Measurements from ENCODE around the gene SOCS4. TPM values are rescaled to one million over a fixed set of nuclear protein-coding genes. Genes with fewer than 3 reads are reported as not detected.

SOCS4 gene
- total RNA-seq, 2 experiments from 2014 or later = 19.5 to 20.7 TPM

GRCh38 chr14:55052269-55052930 is 25.4 kb downstream of the SOCS4 start:
- H3K27me3 Mint-ChIP-seq = no peaks in the 10 kb centered on the region
- peak overlapping the region; percentile 91 for H3K4me3 ChIP-seq (ENCODE audit: low read length)
- no peaks in the 10 kb centered on the region for H3K9me3 Mint-ChIP-seq
- intact Hi-C loops (cut with DNase I, micrococcal nuclease) = loop anchor here in 1 of 2 experiments (2.0 to 10.0 kb wide), 6 partner anchors 148 to 655 kb away; partner anchors contain the start of genes ATG14, CDKN3 and GCH1
- POLR2A ChIA-PET = interaction anchor here (1.0 to 3.2 kb wide), 14 partner anchors 10 to 1096 kb away, joined by 3 to 58 read pairs (median 8); partner anchors contain the start of genes BMP4, FBXO34, GCH1 and SOCS4
- peaks cover 5% of the 10 kb centered on the region for H3K36me3 ChIP-seq (ENCODE audit: insufficient read depth, low read length)
- no peak for ATAC-seq (ENCODE audit: poor library complexity)
- peaks cover 52% of the 10 kb centered on the region for H3K4me1 Mint-ChIP-seq (ENCODE audit: low read depth)
- H3K27ac ChIP-seq (ENCODE audit: low read depth in 1 of 2, low read length in 2 of 2) = peak overlapping the region; percentile 98 to 99
- no peaks in the 10 kb centered on the region for H3K9me3 ChIP-seq (ENCODE audit: control insufficient read depth in 1 of 2, insufficient read depth in 1 of 2, low read length in 2 of 2)
- TF ChIP-seq, protein P1, sequence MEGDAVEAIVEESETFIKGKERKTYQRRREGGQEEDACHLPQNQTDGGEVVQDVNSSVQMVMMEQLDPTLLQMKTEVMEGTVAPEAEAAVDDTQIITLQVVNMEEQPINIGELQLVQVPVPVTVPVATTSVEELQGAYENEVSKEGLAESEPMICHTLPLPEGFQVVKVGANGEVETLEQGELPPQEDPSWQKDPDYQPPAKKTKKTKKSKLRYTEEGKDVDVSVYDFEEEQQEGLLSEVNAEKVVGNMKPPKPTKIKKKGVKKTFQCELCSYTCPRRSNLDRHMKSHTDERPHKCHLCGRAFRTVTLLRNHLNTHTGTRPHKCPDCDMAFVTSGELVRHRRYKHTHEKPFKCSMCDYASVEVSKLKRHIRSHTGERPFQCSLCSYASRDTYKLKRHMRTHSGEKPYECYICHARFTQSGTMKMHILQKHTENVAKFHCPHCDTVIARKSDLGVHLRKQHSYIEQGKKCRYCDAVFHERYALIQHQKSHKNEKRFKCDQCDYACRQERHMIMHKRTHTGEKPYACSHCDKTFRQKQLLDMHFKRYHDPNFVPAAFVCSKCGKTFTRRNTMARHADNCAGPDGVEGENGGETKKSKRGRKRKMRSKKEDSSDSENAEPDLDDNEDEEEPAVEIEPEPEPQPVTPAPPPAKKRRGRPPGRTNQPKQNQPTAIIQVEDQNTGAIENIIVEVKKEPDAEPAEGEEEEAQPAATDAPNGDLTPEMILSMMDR (IDR thresholded peaks at IDR 0.05) = no peak
- H3K36me3 Mint-ChIP-seq (ENCODE audit: low read depth) = peaks cover 57% of the 10 kb centered on the region
- H3K27me3 ChIP-seq (ENCODE audit: control insufficient read depth in 1 of 2, insufficient read depth in 2 of 2, low read length in 2 of 2) = no peaks in the 10 kb centered on the region
- CTCF ChIA-PET = interaction anchor here (0.5 to 3.3 kb wide), 16 partner anchors 9 to 534 kb away, joined by 3 to 55 read pairs (median 5); partner anchors contain the start of genes LGALS3, SOCS4 and WDHD1
- peak overlapping the region; percentile 96 for H3K27ac Mint-ChIP-seq
- peaks cover 27% of the 10 kb centered on the region for H3K4me1 ChIP-seq (ENCODE audit: insufficient read depth, low read length)
- peak overlapping the region; percentile 95 for H3K4me3 Mint-ChIP-seq
- no peak for DNase-seq

- no peaks in the 10 kb centered on the region for H3K9me3 Mint-ChIP-seq
- intact Hi-C loops (cut with DNase I, micrococcal nuclease) = loop anchor here in 1 of 2 experiments (2.0 to 10.0 kb wide), 6 partner anchors 148 to 656 kb away; partner anchors contain the start of genes ATG14, CDKN3 and GCH1
- Histone ChIP-seq H3K27ac (ENCODE audit: low read depth in 1 of 2, low read length in 2 of 2) (peak overlapping the region in 1 of 2 donors; percentile 99), H3K4me3 (ENCODE audit: low read length) (no peak overlapping the region), H3K27me3 (ENCODE audit: control insufficient read depth in 1 of 2, insufficient read depth in 2 of 2, low read length in 2 of 2) (no peaks in the 10 kb centered on the region), H3K36me3 (ENCODE audit: insufficient read depth, low read length) (peaks cover 12% of the 10 kb centered on the region), H3K4me1 (ENCODE audit: insufficient read depth, low read length) (peaks cover 27% of the 10 kb centered on the region), H3K9me3 (ENCODE audit: control insufficient read depth in 1 of 2, insufficient read depth in 1 of 2, low read length in 2 of 2) (no peaks in the 10 kb centered on the region)
- H3K27me3 Mint-ChIP-seq = no peaks in the 10 kb centered on the region
- H3K36me3 Mint-ChIP-seq (ENCODE audit: low read depth) = peaks cover 61% of the 10 kb centered on the region
- peak overlapping the region; percentile 95 for H3K4me3 Mint-ChIP-seq
- TF ChIP-seq, protein P1 (IDR thresholded peaks at IDR 0.05) = no peak
- POLR2A ChIA-PET = interaction anchor here (2.5 to 3.2 kb wide), 3 partner anchors 13 to 26 kb away, joined by 10 to 58 read pairs (median 42); partner anchors contain the start of genes SOCS4 and WDHD1
- peak overlapping the region; percentile 96 for H3K27ac Mint-ChIP-seq
- DNase-seq = no peak
- CTCF ChIA-PET = interaction anchor here (0.7 to 3.3 kb wide), 2 partner anchors 26 to 28 kb away, joined by 3 to 55 read pairs; partner anchors contain the start of genes SOCS4 and WDHD1
- H3K4me1 Mint-ChIP-seq (ENCODE audit: low read depth) = peaks cover 55% of the 10 kb centered on the region
- ATAC-seq (ENCODE audit: poor library complexity) = no peak
Observed at GRCh38 chr14:55053018-55053417, 26.0 kb downstream of the SOCS4 start.

DNA sequence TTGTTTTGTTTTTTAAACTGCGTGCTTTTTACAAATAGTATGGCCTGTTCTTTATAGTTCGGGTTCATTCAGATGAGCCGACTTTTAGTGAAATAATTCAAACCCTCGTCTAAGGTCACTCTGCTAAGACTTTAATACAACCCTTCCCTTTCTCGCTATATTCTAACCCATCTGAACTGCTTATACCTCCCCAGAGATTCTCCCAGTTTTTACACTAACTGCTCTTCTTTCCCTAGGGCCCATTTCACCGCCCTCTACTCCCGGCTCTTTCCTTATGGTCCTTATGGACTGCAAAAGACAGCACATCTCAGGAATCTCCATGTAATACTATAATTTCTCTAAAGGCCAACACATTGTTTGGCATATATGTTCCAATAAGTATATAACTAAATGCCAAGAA is 26.5 kb downstream of the SOCS4 start:
- H3K27me3 ChIP-seq (ENCODE audit: control insufficient read depth in 1 of 2, insufficient read depth in 2 of 2, low read length in 2 of 2) = no peaks in the 10 kb centered on the region
- peaks cover 27% of the 10 kb centered on the region for H3K4me1 ChIP-seq (ENCODE audit: insufficient read depth, low read length)
- DNase-seq (no peak), ATAC-seq (ENCODE audit: poor library complexity) (no peak)
- Mint-ChIP-seq H3K4me3 (peak overlapping the region; percentile 95), H3K36me3 (ENCODE audit: low read depth) (peaks cover 66% of the 10 kb centered on the region), H3K27me3 (no peaks in the 10 kb centered on the region), H3K4me1 (ENCODE audit: low read depth) (peaks cover 60% of the 10 kb centered on the region), H3K27ac (peak overlapping the region; percentile 96), H3K9me3 (no peaks in the 10 kb centered on the region)
- TF ChIP-seq, protein P1 (IDR thresholded peaks at IDR 0.05) = no peak
- H3K36me3 ChIP-seq (ENCODE audit: insufficient read depth, low read length) = peaks cover 16% of the 10 kb centered on the region
- ChIA-PET CTCF (interaction anchor here (3.3 kb wide), 1 partner anchor 26 kb away, joined by 55 read pairs; the partner anchor contains the start of genes SOCS4 and WDHD1), POLR2A (interaction anchor here (2.7 to 3.2 kb wide), 2 partner anchors 12 to 27 kb away, joined by 10 to 58 read pairs; partner anchors contain the start of genes SOCS4 and WDHD1)
- intact Hi-C loops (cut with DNase I, micrococcal nuclease) = loop anchor here in 1 of 2 experiments (2.0 to 10.0 kb wide), 6 partner anchors 149 to 656 kb away; partner anchors contain the start of genes ATG14, CDKN3 and GCH1
- H3K9me3 ChIP-seq (ENCODE audit: control insufficient read depth in 1 of 2, insufficient read depth in 1 of 2, low read length in 2 of 2) = no peaks in the 10 kb centered on the region
- no peak overlapping the region for H3K27ac ChIP-seq (ENCODE audit: low read depth in 1 of 2, low read length in 2 of 2)
- H3K4me3 ChIP-seq (ENCODE audit: low read length) = no peak overlapping the region
